Hepatocyte (in vitro differentiated cells): ENCODE data around the gene RNF213.

Source experiments
- CTCF ChIP-seq: fragments of 200-600 bp; sonication (generic); IDR thresholded peaks from 2 replicates; pipeline ENCODE4 v1.5.1; 2016; ENCODE audit warnings: antibody characterized with exemption, mild to moderate bottlenecking; ENCODE audit not compliant: poor library complexity
- EZH2 ChIP-seq: fragments of 200-600 bp; sonication (generic); IDR thresholded peaks from 2 replicates; pipeline ENCODE4 v1.6.1; 2016; ENCODE audit warnings: antibody characterized with exemption, mild to moderate bottlenecking, borderline replicate concordance

- no peak for TF ChIP-seq CTCF
- TF ChIP-seq EZH2, result no peak
Measured at GRCh38 chr17:80285237-80285920, 24.7 kb downstream of the RNF213 start.
